CD4-positive, alpha-beta T cell treated with Interleukin-6 for 4 hours (primary cell): ENCODE data around the gene NOTUM.

Experiments
- DNase-seq: peaks from one replicate; pipeline ENCODE4 v3.0.0-alpha.2; 2020; ENCODE audit warnings: mixed read lengths

The NOTUM gene

GRCh38 chr17:81961087-81961511 lies at the start of gene NOTUM:
Gene NOTUM, minus strand, starts transcription at chr17:81961187. Its CDS starts 278 bp downstream, at chr17:81960909.
- peak; percentile 37 for DNase-seq

GRCh38 chr17:82009413-82009812 lies 48.4 kb upstream of the NOTUM start:
- no peak for DNase-seq

- DNase-seq, result no peak
Measured at GRCh38 chr17:82008941-82009405, 48.0 kb upstream of the NOTUM start.

- no peak for DNase-seq
Measured at GRCh38 chr17:82008258-82008940, 47.4 kb upstream of the NOTUM start.

GRCh38 chr17:82007495-82008257 lies 46.7 kb upstream of the NOTUM start:
- no peak for DNase-seq

- DNase-seq, result no peak
Measured at GRCh38 chr17:82007228-82007494, 46.2 kb upstream of the NOTUM start.

- DNase-seq, result no peak
Measured at GRCh38 chr17:82006468-82007227, 45.7 kb upstream of the NOTUM start.

- no peak for DNase-seq
Measured at GRCh38 chr17:82005701-82006348, 44.8 kb upstream of the NOTUM start.

- DNase-seq, result no peak
Measured at GRCh38 chr17:82004517-82005455, 43.8 kb upstream of the NOTUM start.

GRCh38 chr17:82003411-82004381 lies 42.7 kb upstream of the NOTUM start:
- DNase-seq, result no peak

- no peak for DNase-seq
Measured at GRCh38 chr17:82001571-82002056, 40.6 kb upstream of the NOTUM start.

- no peak for DNase-seq
Measured at GRCh38 chr17:82000803-82001570, 40.0 kb upstream of the NOTUM start.

GRCh38 chr17:81999976-82000802 lies 39.2 kb upstream of the NOTUM start:
- DNase-seq, result no peak

GRCh38 chr17:81999587-81999975 lies 38.6 kb upstream of the NOTUM start:
- DNase-seq, result no peak

- DNase-seq, result no peak
Measured at GRCh38 chr17:81998691-81999438, 37.9 kb upstream of the NOTUM start.

GRCh38 chr17:81998212-81998611 lies 37.2 kb upstream of the NOTUM start:
- DNase-seq, result no peak

GRCh38 chr17:81996757-81997441 lies 35.9 kb upstream of the NOTUM start:
- DNase-seq, result no peak
